ENCODE results near the gene KRTCAP3. TPM values are rescaled to one million over a fixed set of nuclear protein-coding genes. Genes with fewer than 3 reads are reported as not detected.

KRTCAP3 gene
- total and polyA plus RNA-seq, 9 of the 15 experiments (the other 6 are each of a cell fraction or from before 2014, with no cell fraction given), result 0.24 to 1.4 (median 0.73) TPM

DNA sequence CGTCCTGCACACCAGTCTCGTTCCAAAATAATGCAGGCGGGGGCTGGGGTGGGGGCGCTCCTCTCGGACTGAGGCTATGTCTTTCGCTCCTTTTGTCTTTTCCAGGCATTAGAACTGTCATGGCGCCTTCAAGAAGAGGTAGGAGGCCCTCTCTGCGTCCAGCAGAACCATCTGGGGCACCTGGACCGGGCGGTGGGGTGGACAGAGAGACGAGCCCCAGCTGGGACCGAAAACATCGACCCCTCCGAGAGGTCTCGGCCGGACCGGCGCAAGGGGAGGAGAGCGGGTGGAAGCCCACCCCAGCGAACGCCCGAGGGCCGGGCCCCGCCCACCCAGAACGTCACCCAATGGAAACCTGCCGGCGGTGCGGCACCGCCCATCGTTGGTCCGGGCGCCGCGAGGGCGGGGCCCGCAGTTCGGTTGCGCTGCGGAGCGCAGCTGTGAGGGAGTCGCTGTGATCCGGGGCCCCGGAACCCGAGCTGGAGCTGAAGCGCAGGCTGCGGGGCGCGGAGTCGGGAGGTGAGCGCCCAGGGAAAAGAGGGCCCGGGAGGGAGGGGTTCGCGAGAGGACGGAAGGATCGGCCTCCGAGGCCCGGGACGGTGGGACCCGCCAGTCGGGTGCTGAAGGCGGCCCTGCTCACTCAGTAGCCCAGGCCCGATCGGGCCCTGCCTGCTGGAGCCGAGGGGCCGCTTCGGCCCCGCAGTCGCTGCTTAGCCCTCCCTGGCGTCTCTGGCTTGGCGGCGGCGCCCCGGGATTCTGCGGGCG is 13.8 kb upstream of the KRTCAP3 start, which contains the start of gene NRBP1 (continued):
- TF ChIP-seq, protein P1, sequence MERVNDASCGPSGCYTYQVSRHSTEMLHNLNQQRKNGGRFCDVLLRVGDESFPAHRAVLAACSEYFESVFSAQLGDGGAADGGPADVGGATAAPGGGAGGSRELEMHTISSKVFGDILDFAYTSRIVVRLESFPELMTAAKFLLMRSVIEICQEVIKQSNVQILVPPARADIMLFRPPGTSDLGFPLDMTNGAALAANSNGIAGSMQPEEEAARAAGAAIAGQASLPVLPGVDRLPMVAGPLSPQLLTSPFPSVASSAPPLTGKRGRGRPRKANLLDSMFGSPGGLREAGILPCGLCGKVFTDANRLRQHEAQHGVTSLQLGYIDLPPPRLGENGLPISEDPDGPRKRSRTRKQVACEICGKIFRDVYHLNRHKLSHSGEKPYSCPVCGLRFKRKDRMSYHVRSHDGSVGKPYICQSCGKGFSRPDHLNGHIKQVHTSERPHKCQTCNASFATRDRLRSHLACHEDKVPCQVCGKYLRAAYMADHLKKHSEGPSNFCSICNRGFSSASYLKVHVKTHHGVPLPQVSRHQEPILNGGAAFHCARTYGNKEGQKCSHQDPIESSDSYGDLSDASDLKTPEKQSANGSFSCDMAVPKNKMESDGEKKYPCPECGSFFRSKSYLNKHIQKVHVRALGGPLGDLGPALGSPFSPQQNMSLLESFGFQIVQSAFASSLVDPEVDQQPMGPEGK (CRISPR knock-in tag; IDR thresholded peaks at IDR 0.05; ENCODE audit: borderline replicate concordance), result no peak
- TF ChIP-seq YBX1 (IDR thresholded peaks at IDR 0.05) (no peak), KLF1 (tag; IDR thresholded peaks at IDR 0.05) (peak; percentile 75; the same call in 1 of the 2 replicates), SMAD2 (IDR thresholded peaks at IDR 0.05; ENCODE audit: low read depth, low read length) (no peak), PML (IDR thresholded peaks at IDR 0.05; ENCODE audit: low read length) (peak; percentile 81; the same call in 1 of the 2 replicates), ATF1 (CRISPR knock-in tag; IDR thresholded peaks at IDR 0.05) (no peak), ATF1 (tag; IDR thresholded peaks at IDR 0.05) (peak; percentile 57), HIVEP1 (CRISPR knock-in tag; IDR thresholded peaks at IDR 0.05) (no peak), STAG1 (CRISPR knock-in tag; IDR thresholded peaks at IDR 0.05; ENCODE audit: borderline replicate concordance) (no peak), ZNF316 (IDR thresholded peaks at IDR 0.05) (no peak), RB1 (IDR thresholded peaks at IDR 0.05; ENCODE audit: low read depth) (peak; percentile 43), PPARD (CRISPR knock-in tag; IDR thresholded peaks at IDR 0.05) (no peak), TCF7L2 (IDR thresholded peaks at IDR 0.05; ENCODE audit: low read depth, low read length) (no peak; the same call in 1 of the 2 replicates), SREBF2 (CRISPR knock-in tag; IDR thresholded peaks at IDR 0.05) (no peak), MYNN (IDR thresholded peaks at IDR 0.05) (no peak), MYNN (CRISPR knock-in tag; IDR thresholded peaks at IDR 0.05) (0 out of 2 replicates have a peak, but pooled peaks have one; percentile 62), POLR2AphosphoS5 (IDR thresholded peaks at IDR 0.05; ENCODE audit: control insufficient read depth, insufficient read depth, low read depth, low read length) (peak; percentile 80), ARHGAP35 (IDR thresholded peaks at IDR 0.05; ENCODE audit: partially characterized antibody) (no peak)
- TF ChIP-seq, protein P2, sequence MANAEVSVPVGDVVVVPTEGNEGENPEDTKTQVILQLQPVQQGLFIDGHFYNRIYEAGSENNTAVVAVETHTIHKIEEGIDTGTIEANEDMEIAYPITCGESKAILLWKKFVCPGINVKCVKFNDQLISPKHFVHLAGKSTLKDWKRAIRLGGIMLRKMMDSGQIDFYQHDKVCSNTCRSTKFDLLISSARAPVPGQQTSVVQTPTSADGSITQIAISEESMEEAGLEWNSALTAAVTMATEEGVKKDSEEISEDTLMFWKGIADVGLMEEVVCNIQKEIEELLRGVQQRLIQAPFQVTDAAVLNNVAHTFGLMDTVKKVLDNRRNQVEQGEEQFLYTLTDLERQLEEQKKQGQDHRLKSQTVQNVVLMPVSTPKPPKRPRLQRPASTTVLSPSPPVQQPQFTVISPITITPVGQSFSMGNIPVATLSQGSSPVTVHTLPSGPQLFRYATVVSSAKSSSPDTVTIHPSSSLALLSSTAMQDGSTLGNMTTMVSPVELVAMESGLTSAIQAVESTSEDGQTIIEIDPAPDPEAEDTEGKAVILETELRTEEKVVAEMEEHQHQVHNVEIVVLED (CRISPR knock-in tag; IDR thresholded peaks at IDR 0.05), result no peak
- TF ChIP-seq, protein P3, sequence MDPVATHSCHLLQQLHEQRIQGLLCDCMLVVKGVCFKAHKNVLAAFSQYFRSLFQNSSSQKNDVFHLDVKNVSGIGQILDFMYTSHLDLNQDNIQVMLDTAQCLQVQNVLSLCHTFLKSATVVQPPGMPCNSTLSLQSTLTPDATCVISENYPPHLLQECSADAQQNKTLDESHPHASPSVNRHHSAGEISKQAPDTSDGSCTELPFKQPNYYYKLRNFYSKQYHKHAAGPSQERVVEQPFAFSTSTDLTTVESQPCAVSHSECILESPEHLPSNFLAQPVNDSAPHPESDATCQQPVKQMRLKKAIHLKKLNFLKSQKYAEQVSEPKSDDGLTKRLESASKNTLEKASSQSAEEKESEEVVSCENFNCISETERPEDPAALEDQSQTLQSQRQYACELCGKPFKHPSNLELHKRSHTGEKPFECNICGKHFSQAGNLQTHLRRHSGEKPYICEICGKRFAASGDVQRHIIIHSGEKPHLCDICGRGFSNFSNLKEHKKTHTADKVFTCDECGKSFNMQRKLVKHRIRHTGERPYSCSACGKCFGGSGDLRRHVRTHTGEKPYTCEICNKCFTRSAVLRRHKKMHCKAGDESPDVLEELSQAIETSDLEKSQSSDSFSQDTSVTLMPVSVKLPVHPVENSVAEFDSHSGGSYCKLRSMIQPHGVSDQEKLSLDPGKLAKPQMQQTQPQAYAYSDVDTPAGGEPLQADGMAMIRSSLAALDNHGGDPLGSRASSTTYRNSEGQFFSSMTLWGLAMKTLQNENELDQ (CRISPR knock-in tag; IDR thresholded peaks at IDR 0.05; ENCODE audit: borderline replicate concordance), result no peak
- TF ChIP-seq, protein P4, sequence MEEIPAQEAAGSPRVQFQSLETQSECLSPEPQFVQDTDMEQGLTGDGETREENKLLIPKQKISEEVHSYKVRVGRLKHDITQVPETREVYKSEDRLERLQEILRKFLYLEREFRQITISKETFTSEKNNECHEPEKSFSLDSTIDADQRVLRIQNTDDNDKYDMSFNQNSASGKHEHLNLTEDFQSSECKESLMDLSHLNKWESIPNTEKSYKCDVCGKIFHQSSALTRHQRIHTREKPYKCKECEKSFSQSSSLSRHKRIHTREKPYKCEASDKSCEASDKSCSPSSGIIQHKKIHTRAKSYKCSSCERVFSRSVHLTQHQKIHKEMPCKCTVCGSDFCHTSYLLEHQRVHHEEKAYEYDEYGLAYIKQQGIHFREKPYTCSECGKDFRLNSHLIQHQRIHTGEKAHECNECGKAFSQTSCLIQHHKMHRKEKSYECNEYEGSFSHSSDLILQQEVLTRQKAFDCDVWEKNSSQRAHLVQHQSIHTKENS (CRISPR knock-in tag; IDR thresholded peaks at IDR 0.05), result no peak
